ENCODE measurements around the gene MTG1. TPM values are rescaled to one million over a fixed set of nuclear protein-coding genes. Genes with fewer than 3 reads are reported as not detected.
"Not testable (repeated sequence)": the region's sequence is repeated elsewhere in the genome, so short reads cannot be mapped to it uniquely, and the experiment has no call there.

The MTG1 gene
- total RNA-seq, 1 experiment from 2014 or later, result 26.9 TPM

GRCh38 chr10:133362846-133363245, 31.1 kb upstream of the MTG1 start:
- no peak overlapping the region for H3K4me3 ChIP-seq (ENCODE audit: low read length)
- no peak overlapping the region for H2AFZ ChIP-seq (ENCODE audit: low read length)
- H3K9me3 ChIP-seq (ENCODE audit: low read length), result no peaks in the 10 kb centered on the region
- H4K20me1 ChIP-seq (ENCODE audit: insufficient read depth, low read depth, low read length), result no peaks in the 10 kb centered on the region
- H3K4me1 ChIP-seq (ENCODE audit: low read length), result no peaks in the 10 kb centered on the region
- H3K27ac ChIP-seq (ENCODE audit: low read length), result no peak overlapping the region
- no peaks in the 10 kb centered on the region for H3K9me2 ChIP-seq (replicated peaks; ENCODE audit: insufficient read depth, low read length)
- no peak overlapping the region for H3K9ac ChIP-seq (ENCODE audit: low read length)
- no peak overlapping the region for H3K4me2 ChIP-seq (ENCODE audit: low read depth, low read length, poor library complexity, severe bottlenecking)
- H3K79me2 ChIP-seq (ENCODE audit: low read length), result no peaks in the 10 kb centered on the region
- H3K27me3 ChIP-seq (ENCODE audit: low read length), result no peaks in the 10 kb centered on the region
- H3K36me3 ChIP-seq (ENCODE audit: insufficient read depth, low read length), result no peaks in the 10 kb centered on the region
- DNase-seq, result no peak

- Histone ChIP-seq H3K4me1 (ENCODE audit: low read length) (no peaks in the 10 kb centered on the region), H3K79me2 (ENCODE audit: low read length) (no peaks in the 10 kb centered on the region), H3K4me2 (ENCODE audit: low read depth, low read length, poor library complexity, severe bottlenecking) (no peak overlapping the region), H3K9me2 (replicated peaks; ENCODE audit: insufficient read depth, low read length) (no peaks in the 10 kb centered on the region), H2AFZ (ENCODE audit: low read length) (no peak overlapping the region), H4K20me1 (ENCODE audit: insufficient read depth, low read depth, low read length) (no peaks in the 10 kb centered on the region), H3K4me3 (ENCODE audit: low read length) (no peak overlapping the region), H3K36me3 (ENCODE audit: insufficient read depth, low read length) (no peaks in the 10 kb centered on the region), H3K9ac (ENCODE audit: low read length) (no peak overlapping the region), H3K27ac (ENCODE audit: low read length) (no peak overlapping the region), H3K27me3 (ENCODE audit: low read length) (no peaks in the 10 kb centered on the region), H3K9me3 (ENCODE audit: low read length) (no peaks in the 10 kb centered on the region)
- no peak for DNase-seq
Observed at GRCh38 chr10:133364645-133365431, 29.1 kb upstream of the MTG1 start.

GRCh38 chr10:133365461-133366129, 28.4 kb upstream of the MTG1 start:
- Histone ChIP-seq H3K9ac (ENCODE audit: low read length) (no peak overlapping the region), H3K36me3 (ENCODE audit: insufficient read depth, low read length) (no peaks in the 10 kb centered on the region), H3K9me3 (ENCODE audit: low read length) (no peaks in the 10 kb centered on the region)

GRCh38 chr10:133366130-133366478, 27.9 kb upstream of the MTG1 start:
- DNase-seq, result no peak
- Histone ChIP-seq H3K9me3 (ENCODE audit: low read length) (no peaks in the 10 kb centered on the region), H3K9ac (ENCODE audit: low read length) (no peak overlapping the region), H3K36me3 (ENCODE audit: insufficient read depth, low read length) (no peaks in the 10 kb centered on the region), H4K20me1 (ENCODE audit: insufficient read depth, low read depth, low read length) (no peaks in the 10 kb centered on the region), H3K27me3 (ENCODE audit: low read length) (no peaks in the 10 kb centered on the region), H3K4me1 (ENCODE audit: low read length) (no peaks in the 10 kb centered on the region), H3K27ac (ENCODE audit: low read length) (no peak overlapping the region), H2AFZ (ENCODE audit: low read length) (no peak overlapping the region), H3K4me2 (ENCODE audit: low read depth, low read length, poor library complexity, severe bottlenecking) (no peak overlapping the region), H3K4me3 (ENCODE audit: low read length) (no peak overlapping the region), H3K79me2 (ENCODE audit: low read length) (no peaks in the 10 kb centered on the region), H3K9me2 (replicated peaks; ENCODE audit: insufficient read depth, low read length) (no peaks in the 10 kb centered on the region)

More at GRCh38 chr10:133365461-133366129, 28.4 kb upstream of the MTG1 start:
- Histone ChIP-seq H2AFZ (ENCODE audit: low read length) (no peak overlapping the region), H3K27ac (ENCODE audit: low read length) (no peak overlapping the region), H3K4me2 (ENCODE audit: low read depth, low read length, poor library complexity, severe bottlenecking) (no peak overlapping the region), H4K20me1 (ENCODE audit: insufficient read depth, low read depth, low read length) (no peaks in the 10 kb centered on the region), H3K27me3 (ENCODE audit: low read length) (no peaks in the 10 kb centered on the region), H3K79me2 (ENCODE audit: low read length) (no peaks in the 10 kb centered on the region), H3K9me2 (replicated peaks; ENCODE audit: insufficient read depth, low read length) (no peaks in the 10 kb centered on the region), H3K4me1 (ENCODE audit: low read length) (no peaks in the 10 kb centered on the region), H3K4me3 (ENCODE audit: low read length) (no peak overlapping the region)
- no peak for DNase-seq

- no peak overlapping the region for H3K4me2 ChIP-seq (ENCODE audit: low read depth, low read length, poor library complexity, severe bottlenecking)
- no peaks in the 10 kb centered on the region for H3K9me2 ChIP-seq (replicated peaks; ENCODE audit: insufficient read depth, low read length)
- no peaks in the 10 kb centered on the region for H3K27me3 ChIP-seq (ENCODE audit: low read length)
- H3K27ac ChIP-seq (ENCODE audit: low read length), result no peak overlapping the region
- no peak for DNase-seq
- peaks cover 4% of the 10 kb centered on the region; the same call in 1 of the 2 replicates for H3K79me2 ChIP-seq (ENCODE audit: low read length)
- no peaks in the 10 kb centered on the region for H4K20me1 ChIP-seq (ENCODE audit: insufficient read depth, low read depth, low read length)
- H3K4me3 ChIP-seq (ENCODE audit: low read length), result no peak overlapping the region
- H2AFZ ChIP-seq (ENCODE audit: low read length), result no peak overlapping the region
- no peaks in the 10 kb centered on the region for H3K36me3 ChIP-seq (ENCODE audit: insufficient read depth, low read length)
- H3K4me1 ChIP-seq (ENCODE audit: low read length), result no peaks in the 10 kb centered on the region
- no peaks in the 10 kb centered on the region for H3K9me3 ChIP-seq (ENCODE audit: low read length)
- no peak overlapping the region for H3K9ac ChIP-seq (ENCODE audit: low read length)
Observed at GRCh38 chr10:133366751-133367150, 27.2 kb upstream of the MTG1 start.

- not testable (repeated sequence) for H3K36me3 ChIP-seq (ENCODE audit: insufficient read depth, low read length); H3K4me3 ChIP-seq (ENCODE audit: low read length); H3K4me2 ChIP-seq (ENCODE audit: low read depth, low read length, poor library complexity, severe bottlenecking); DNase-seq; H3K9me2 ChIP-seq (replicated peaks; ENCODE audit: insufficient read depth, low read length); H3K9ac ChIP-seq (ENCODE audit: low read length); H4K20me1 ChIP-seq (ENCODE audit: insufficient read depth, low read depth, low read length); H3K27me3 ChIP-seq (ENCODE audit: low read length); H3K27ac ChIP-seq (ENCODE audit: low read length); H3K4me1 ChIP-seq (ENCODE audit: low read length); H2AFZ ChIP-seq (ENCODE audit: low read length); H3K79me2 ChIP-seq (ENCODE audit: low read length); H3K9me3 ChIP-seq (ENCODE audit: low read length)
Observed at GRCh38 chr10:133367461-133367860, 26.5 kb upstream of the MTG1 start.

GRCh38 chr10:133368153-133368552, 25.8 kb upstream of the MTG1 start:
- Histone ChIP-seq H3K9ac (ENCODE audit: low read length) (no peak overlapping the region), H3K36me3 (ENCODE audit: insufficient read depth, low read length) (no peaks in the 10 kb centered on the region), H3K27ac (ENCODE audit: low read length) (no peak overlapping the region), H3K4me3 (ENCODE audit: low read length) (no peak overlapping the region), H3K79me2 (ENCODE audit: low read length) (peaks cover 11% of the 10 kb centered on the region), H3K4me1 (ENCODE audit: low read length) (peaks cover 7% of the 10 kb centered on the region), H4K20me1 (ENCODE audit: insufficient read depth, low read depth, low read length) (no peaks in the 10 kb centered on the region), H3K27me3 (ENCODE audit: low read length) (no peaks in the 10 kb centered on the region), H2AFZ (ENCODE audit: low read length) (no peak overlapping the region), H3K9me2 (replicated peaks; ENCODE audit: insufficient read depth, low read length) (no peaks in the 10 kb centered on the region), H3K4me2 (ENCODE audit: low read depth, low read length, poor library complexity, severe bottlenecking) (no peak overlapping the region), H3K9me3 (ENCODE audit: low read length) (no peaks in the 10 kb centered on the region)
- DNase-seq, result no peak

- Histone ChIP-seq H3K9ac (ENCODE audit: low read length) (no peak overlapping the region), H3K36me3 (ENCODE audit: insufficient read depth, low read length) (no peaks in the 10 kb centered on the region), H3K27ac (ENCODE audit: low read length) (no peak overlapping the region), H3K27me3 (ENCODE audit: low read length) (no peaks in the 10 kb centered on the region), H2AFZ (ENCODE audit: low read length) (no peak overlapping the region), H3K4me3 (ENCODE audit: low read length) (no peak overlapping the region), H3K9me3 (ENCODE audit: low read length) (no peaks in the 10 kb centered on the region), H3K4me2 (ENCODE audit: low read depth, low read length, poor library complexity, severe bottlenecking) (no peak overlapping the region), H3K9me2 (replicated peaks; ENCODE audit: insufficient read depth, low read length) (no peaks in the 10 kb centered on the region), H3K79me2 (ENCODE audit: low read length) (peaks cover 11% of the 10 kb centered on the region), H3K4me1 (ENCODE audit: low read length) (peaks cover 11% of the 10 kb centered on the region), H4K20me1 (ENCODE audit: insufficient read depth, low read depth, low read length) (no peaks in the 10 kb centered on the region)
- DNase-seq, result no peak
Observed at GRCh38 chr10:133370030-133370786, 23.7 kb upstream of the MTG1 start.

Data from Karpas-422 (cell line).